Measurements from ENCODE around the gene CREB1.
"Not testable (repeated sequence)": the region's sequence is repeated elsewhere in the genome, so short reads cannot be mapped to it uniquely, and the experiment has no call there.

CREB1 gene

DNA sequence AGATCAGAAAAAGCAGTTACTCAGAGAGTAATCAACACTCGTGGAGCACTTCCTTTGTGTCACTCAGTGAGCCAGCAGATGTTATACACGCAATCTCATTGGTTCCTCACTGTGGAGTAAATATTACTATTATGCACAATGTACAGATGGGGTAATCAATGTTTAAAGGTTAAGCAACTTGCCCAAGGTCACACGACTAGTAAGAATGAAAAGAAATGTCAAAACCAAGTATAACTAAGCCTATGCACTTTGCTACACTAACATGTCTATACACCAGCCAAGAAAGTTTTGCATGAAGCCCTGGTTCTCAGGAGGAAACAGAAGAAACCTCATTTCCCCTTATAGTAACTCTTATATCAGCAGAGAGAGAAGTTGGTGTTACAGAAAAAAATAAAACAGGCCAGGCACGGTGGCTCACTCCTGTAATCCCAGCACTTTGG is 90.0 kb downstream of the CREB1 start:
- DNase-seq = no peak

DNA sequence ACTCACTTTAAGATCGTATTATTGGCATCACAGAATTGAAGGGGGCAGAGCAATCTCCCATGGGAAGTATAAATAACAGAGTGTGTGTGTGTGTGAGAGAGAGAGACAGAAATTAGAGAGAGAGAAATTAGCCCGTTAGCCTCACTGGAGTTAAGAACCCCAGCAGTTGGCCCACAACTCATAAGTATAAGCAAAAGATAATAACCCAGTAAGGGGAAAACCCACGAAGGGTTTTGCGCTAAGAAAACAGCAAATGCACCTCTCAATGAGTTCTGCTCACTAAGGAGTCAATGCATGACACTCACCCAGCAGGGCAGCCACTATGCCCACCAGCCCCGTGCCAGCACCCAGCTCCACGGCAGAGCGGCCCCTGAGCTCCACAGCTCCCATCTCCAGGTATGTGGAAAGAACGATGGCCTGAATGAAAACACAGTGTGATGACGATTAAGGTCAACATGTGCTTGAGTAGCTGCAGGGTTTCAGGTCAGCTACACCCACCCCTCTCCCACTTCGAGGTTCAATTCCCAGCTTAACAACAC is 91.8 kb downstream of the CREB1 start:
- no peak for DNase-seq

GRCh38 chr2:207624185-207625013 is 94.6 kb downstream of the CREB1 start:
- peak; percentile 50 for DNase-seq

- DNase-seq = peak; percentile 85
Observed at GRCh38 chr2:207625014-207625907, 95.5 kb downstream of the CREB1 start, which contains the start of gene METTL21A. TSS of gene METTL21A (minus strand) at chr2:207625394. CDS start at chr2:207624375, 1,019 bp downstream.

- DNase-seq = no peak
Observed at GRCh38 chr2:207629553-207629952, 99.8 kb downstream of the CREB1 start.

DNA sequence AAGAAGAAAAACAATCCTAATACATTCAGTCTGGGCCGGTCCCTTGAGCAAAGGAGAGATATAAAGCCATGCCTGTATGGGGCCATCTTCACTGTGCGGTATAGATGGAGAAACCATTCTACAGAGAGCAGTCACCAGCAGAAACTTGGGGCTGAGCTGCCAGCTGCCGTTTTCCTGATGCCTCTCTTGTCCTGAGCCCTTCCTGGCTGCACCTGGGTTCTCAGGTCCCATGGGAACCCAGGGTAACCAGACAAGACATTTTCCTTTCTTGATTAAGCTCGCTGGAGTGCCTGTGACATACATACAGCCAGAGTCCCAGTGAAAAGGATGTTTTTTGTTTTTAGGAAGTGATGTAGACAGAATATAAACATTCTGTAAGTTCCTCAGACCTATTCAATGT is 100.7 kb downstream of the CREB1 start:
- DNase-seq = no peak

GRCh38 chr2:207632575-207633493 is 103.1 kb downstream of the CREB1 start:
- DNase-seq = no peak

DNA sequence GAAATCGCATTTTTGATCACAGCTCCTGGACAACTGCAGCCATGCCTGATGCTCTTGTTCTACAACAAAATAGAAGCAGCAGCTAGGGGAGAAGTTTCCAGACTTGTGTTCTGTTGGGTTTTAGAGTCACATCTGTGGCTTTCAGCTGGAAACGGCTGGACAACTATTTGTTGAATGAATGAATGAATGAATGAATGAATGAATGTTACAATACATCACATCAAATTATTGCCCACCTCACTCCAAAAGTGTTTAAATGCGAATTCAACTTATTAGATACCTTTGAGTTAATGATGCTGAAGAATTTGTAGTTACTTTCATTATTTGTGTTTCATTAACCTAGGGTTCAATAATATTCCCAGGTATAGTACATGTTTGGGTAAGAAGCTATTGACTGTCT is 103.9 kb downstream of the CREB1 start:
- DNase-seq = no peak

GRCh38 chr2:207635468-207636200 is 105.9 kb downstream of the CREB1 start:
- DNase-seq = no peak

- not testable (repeated sequence) for DNase-seq
Observed at GRCh38 chr2:207639288-207639687, 109.5 kb downstream of the CREB1 start.

DNA sequence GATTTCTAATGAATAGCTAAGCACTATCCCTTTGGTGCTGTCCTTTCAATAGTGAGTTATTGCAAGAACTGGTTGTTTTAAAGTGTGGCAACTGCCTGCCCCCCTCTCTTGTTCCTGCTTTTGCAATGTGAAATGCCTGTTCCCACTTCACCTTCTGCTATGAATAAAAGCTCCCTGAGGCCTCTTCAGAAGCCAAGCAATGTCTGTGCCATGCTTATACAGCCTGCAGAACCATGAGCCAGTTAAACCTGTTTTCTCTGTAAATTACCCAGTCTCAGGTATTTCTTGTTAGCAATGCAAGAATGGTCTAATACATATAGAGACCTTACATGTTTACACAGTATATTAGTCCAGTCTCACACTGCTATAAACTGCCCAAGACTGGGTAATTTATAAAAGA is 110.4 kb downstream of the CREB1 start:
- no peak for DNase-seq

- DNase-seq = no peak
Observed at GRCh38 chr2:207640661-207641060, 110.9 kb downstream of the CREB1 start.

DNA sequence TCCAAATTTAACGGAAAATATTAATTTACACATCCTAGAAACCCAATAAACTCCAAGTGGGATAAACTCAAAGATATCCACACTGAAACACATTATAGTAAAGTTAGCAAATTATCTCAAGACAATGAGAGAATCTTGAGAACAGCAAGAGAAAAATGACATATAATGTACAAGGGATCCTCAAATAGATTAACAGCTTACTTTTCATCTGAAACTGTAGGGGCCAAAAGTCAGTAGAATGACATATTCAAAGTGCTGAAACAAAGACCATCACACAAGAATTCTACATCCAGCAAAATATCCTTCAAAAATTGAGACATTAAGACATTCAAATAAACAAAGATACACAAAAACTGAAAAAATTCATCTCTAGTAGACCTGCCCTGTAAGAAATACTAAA is 114.1 kb downstream of the CREB1 start:
- no peak for DNase-seq

GRCh38 chr2:207646582-207646981 is 116.8 kb downstream of the CREB1 start:
- not testable (repeated sequence) for DNase-seq
